ENCODE results near the gene BTN2A1.

The BTN2A1 gene

DNA sequence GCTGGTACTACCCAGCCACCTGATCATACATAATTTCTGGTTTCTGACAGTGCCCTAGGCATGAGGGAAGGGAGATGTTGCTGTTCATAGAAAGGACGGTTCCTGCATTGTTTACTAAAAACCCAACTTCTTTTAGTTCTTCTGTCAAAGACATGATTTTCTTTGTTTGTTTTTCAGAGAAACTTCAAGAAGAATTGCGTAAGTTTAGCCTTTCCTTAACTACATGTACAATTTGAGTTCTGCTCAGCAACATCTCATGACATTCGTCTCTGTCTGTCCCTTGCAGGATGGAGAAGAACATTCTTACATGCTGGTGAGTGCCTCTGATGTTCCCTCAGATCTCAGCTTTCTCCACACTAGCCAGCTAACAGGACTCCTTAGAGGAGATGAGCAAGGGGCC lies 8.0 kb downstream of the BTN2A1 start:
- DNase-seq (ENCODE audit: low read depth in 3 of 3, low spot score in 1 of 3), result no peak

DNA sequence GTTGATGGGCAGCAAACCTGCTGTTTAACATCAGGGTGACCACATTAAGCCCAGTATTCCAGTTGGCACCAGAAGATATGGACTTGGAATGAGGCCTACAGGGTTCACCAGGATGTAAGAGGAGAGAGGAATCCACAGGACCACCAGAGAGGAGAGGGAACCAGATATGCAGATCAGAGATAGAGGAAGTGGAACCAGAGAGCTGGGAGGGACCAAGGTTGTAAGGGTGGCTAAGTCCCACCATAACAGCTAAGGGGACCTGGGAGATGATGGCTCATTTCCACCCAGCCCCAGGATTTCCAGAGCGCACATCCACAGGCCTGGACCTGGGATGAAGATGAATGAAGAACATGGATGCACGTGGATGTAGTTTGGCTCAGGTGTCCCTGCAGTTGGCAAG lies 11.1 kb downstream of the BTN2A1 start:
- no peak for DNase-seq (ENCODE audit: low read depth in 3 of 3, low spot score in 1 of 3)

DNA sequence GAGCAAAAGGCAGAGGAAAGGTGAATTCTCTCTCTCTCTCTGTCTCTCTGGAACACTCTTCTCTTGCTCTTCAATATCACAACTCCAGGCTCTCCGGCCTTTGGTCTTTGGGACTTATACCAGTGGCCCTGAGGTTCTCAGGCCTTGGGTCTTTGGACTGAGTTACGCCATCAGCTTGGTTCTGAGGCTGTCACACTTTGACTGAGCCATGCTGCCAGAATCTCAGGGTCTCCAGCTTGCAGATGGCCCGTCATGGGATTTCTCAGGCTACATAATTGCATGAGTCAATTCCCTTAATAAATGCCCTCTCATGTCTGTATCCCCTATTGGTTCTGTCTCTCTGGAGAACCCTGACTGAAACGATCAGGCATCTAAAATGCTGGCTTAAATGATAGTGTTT lies 12.9 kb downstream of the BTN2A1 start:
- no peak for DNase-seq (ENCODE audit: low read depth in 3 of 3, low spot score in 1 of 3)

DNA sequence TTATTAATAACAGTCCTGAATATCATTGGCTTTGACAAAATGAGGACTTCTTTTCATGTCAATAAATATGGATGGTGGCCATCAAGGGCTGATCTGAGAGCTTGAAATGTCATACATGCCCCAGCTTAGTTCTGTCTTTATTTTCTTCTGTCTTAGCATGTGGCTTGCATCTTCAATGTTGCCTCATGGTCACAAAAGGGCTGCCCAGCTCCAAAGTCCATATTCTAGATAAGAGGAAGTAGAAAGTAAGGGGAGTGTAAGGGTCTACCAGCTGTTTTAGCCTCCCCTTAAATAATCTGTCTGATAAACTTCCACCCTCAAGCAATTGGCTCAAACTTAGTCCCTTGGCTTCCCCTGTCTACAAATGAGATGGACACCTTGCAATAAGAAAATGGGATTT lies 14.2 kb downstream of the BTN2A1 start:
- DNase-seq (ENCODE audit: low read depth in 3 of 3, low spot score in 1 of 3), result no peak

DNA sequence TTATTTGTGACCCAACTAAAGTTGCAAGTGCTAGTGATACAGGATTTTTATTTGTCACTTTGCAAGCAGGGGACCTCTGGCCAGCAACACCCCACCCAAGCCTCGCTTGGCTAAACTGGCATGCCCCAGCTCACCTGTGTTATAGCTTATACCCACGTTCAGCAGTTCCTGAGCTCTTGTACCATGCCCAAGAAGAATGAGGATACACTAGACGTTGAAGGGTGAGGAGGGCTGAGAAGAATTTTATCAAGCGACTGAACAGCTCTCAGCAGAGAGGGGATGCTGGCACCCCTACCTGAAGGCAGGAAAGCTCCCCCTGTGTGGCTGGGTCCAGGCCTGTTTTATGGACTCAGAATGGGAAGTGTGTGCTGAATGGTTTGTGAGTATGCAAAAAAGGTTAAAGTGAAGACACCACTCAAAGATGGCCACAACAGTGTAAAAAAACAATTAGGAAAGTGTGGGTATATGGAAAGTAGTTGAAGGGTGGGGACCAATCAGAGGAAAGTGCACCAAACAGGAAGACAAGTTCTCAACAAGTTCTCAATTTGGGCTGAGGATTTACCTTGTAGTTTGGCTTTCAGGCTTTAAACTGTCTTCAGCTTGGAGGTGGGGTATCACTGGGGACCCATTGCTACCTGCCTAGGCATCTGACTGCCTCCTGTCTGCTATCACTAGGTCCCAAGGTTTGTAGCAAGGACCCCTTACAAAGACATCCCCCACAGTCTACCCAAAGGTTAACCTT lies 15.0 kb downstream of the BTN2A1 start:
- DNase-seq (ENCODE audit: low read depth in 3 of 3, low spot score in 1 of 3), result no peak

DNA sequence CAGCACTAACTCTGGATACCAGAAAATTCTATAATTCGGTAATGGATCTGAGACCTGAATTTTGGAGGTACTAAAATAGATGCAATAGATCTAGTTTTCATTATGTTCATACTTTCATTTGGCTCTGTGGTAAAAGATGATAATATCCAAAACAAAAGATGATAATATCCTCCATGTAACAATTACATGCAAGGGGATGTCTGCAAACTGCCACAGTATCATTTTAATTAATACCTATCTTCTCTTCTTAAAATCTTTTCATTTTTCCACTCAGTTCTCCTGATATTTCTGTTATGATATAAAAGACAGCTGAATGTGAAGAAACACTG lies 15.6 kb downstream of the BTN2A1 start:
- DNase-seq (ENCODE audit: low read depth in 3 of 3, low spot score in 1 of 3), result no peak

DNA sequence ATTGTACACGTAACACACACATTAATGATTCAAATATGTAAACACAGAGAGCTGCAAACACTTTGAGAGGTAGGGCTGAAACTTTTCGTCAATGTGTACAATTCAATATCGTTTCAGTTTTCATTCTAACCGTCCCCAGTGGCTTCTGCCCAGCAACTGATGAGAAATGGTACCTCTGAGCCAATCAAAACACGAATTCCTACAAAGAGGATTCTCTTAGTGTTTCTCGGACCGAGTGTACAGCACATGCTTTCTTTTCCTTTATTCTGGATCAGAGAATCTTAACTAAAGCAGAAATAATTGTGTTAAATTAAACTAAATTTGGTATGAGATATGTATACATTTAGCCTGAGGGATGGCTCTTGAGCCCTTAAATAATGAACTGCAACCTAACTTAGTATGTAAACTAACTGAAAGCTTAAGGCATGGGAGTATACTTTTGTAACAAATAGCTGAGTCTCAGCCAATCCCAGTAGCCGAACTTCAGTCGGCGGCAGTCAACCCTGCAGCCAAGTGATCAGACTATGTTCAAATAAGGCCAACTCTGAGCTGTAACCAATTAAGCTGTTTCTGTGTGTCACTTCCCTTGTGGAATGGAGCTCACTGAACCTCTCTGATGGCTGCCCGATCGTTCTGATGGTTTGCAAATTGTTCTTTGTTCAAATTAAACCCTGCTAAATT lies 16.1 kb downstream of the BTN2A1 start:
- DNase-seq (ENCODE audit: low read depth in 3 of 3, low spot score in 1 of 3), result peak; percentile 43 to 70 (median 53)

DNA sequence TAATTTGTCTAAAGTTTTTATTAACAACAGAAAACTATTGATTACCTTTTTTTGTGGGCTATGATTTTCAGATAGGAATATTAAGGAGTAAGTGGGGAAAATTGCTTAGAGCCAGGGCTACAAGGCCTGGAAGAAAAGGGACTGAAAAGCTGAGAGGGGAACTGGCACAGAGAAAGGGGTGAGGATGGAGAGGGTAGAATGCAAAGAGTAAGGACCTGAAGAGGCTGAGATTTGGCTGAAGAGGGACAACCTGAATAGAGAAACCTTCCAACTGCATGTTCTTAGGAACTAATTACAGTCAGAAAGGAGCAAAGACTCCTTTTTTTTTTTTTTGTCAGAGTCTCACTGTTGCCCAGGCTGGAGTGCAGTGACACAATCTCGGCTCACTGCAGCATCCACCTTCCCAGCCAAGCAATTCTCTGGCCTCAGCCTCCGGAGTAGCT lies 16.7 kb downstream of the BTN2A1 start:
- DNase-seq (ENCODE audit: low read depth in 3 of 3, low spot score in 1 of 3), result no peak

DNA sequence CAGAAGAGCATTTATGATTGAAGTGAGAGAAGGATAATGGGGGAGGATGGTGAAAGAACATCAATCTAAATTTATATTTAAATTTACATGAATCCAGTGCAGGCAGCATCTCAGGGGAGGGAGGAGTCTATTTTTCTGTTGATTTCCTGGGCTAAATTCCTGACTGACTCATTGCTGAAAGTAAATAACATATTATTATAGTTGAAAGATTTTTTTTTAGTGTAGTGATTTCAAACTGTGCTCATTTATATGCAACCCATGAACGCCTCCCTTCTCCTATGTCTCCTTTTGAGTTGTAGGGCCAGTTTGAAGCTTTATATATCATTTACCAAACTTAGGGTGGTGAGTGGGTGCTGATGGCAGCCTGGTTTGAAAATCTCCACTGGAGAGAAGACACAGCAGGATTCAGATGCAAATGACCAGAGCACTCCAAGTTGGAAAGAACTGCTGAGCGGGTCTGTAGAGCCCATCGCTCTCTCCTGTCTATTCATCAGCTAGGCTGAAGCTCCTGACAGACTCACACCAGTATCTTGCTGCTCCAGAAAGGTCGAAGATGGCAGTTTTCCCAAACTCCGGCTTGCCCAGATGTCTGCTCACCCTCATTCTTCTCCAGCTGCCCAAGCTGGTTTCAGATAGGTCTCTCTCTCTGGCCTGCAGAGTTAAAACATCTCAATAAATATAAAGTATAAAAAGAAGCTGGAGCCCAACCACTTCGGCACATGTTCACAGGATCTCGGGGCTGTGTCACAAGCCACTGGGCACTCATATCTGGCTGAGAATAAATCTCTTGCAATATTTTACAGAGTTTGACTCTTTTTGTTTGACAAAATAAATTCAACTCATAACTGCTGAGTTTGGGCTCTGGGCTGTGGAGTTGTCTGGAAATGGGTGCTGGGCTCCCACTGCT lies 18.3 kb downstream of the BTN2A1 start:
- no peak for DNase-seq (ENCODE audit: low read depth in 3 of 3, low spot score in 1 of 3)

DNA sequence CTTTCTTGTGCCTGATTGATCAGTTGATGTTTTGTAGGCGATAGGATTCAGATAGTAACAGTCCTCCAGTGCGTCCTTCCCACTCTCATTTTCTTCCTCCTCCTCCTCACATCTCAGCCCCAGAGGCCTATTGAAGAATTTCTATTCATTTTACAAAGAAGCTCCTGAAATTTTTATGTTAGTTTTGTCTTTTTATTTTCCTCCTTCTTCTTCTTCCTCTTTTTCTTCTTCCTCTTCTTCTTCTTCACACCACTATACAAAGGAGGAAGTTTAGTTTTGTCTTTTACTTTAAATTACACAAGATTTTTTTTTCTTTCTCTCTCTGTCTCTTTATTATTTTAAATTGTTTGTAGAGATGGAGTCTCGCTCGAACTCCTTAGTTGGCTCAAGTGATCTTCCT lies 19.1 kb downstream of the BTN2A1 start:
- DNase-seq (ENCODE audit: low read depth in 3 of 3, low spot score in 1 of 3), result no peak

DNA sequence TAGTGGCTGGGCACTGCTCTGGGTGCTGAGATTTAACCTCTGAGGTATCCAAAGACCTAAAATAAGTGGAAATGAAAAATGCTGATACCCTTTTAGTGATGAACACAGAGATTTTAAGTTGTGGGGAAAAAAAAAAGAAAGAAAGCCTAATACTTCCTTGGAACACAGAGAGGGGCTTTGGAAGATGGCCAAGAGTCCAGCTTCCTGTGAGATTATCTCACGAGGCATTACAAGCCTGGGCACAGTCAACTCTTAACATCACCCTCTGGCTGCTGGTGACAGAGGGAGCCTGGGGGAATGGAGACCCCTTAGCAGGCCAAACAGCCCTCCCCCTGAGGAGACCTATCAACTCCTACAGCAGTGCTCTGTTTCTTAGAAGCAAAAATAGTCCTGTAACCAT lies 19.7 kb downstream of the BTN2A1 start:
- no peak for DNase-seq (ENCODE audit: low read depth in 3 of 3, low spot score in 1 of 3)

DNA sequence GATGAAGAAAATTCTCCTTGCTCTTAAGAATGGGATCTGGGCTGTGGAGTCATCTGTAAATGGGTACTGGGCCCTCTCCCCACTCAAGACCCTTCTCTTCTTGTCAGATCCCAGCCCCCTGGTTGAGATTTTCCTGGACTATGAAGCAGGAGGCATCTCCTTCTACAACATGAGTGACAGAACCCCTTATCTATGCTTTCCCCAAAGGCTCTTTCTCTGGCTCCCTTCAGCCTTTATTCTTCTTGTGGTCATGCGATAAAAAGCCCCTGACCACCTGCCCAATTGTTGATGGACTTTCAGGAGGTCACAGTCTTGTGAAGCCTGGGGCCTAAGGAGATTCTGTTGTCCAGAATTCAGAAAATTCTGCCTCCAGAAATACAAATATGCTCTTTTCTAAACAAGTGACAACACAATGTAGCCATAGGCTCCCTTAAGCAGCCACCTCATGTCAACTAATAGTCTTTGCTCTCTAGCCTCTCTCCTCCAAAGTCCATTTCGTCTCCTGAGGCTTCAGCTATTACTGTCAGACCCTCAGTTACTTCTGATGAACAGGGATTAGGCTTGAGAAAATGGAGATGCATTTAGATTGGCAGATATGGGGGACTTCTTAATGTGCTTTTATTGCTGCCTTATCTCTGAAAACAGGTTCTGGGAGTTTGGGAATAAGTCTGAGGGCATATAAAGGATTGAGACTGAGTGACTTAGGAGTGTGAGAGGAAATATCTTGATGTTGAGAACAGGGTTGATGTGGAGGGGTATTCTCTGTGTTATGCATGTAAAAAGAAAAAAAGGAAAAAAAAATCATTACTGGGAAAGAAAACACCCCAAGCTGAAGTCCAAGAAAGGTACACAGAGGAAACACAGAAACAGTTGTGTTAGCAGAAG lies 20.6 kb downstream of the BTN2A1 start:
- no peak for DNase-seq (ENCODE audit: low read depth in 3 of 3, low spot score in 1 of 3)

DNA sequence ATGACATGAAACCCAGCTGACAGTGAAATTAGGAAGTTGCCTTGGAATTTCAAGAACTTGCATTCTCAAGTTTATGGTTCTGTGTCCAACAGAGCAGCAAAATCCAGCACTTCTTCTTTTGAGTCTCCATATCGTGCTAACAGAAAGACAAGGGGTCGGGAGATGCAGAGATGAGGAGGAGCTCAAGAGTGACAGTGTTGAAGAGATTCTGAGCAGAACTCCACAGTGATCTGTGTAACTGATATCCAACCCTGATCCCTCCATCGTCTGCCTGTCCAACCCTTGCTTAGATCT lies 21.2 kb downstream of the BTN2A1 start:
- no peak for DNase-seq (ENCODE audit: low read depth in 3 of 3, low spot score in 1 of 3)

DNA sequence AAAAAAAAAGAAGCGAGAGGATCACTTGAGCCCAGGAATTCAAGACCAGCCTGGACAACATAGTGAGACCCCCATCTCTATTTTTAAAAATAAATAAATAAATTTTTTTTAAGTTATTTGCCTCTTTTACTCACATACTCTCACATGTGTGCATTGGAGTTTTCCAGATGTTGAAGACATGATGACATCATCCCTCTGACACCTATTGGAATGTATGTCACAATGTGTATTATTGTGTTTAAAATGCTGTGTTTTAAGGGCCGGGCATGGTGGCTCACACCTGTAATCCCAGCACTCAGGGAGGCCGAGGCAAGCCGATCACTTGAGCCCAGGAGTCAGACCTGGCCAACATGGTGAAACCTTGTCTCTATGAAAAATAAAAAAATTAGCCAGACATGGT lies 24.6 kb downstream of the BTN2A1 start:
- no peak for DNase-seq (ENCODE audit: low read depth in 3 of 3, low spot score in 1 of 3)

DNA sequence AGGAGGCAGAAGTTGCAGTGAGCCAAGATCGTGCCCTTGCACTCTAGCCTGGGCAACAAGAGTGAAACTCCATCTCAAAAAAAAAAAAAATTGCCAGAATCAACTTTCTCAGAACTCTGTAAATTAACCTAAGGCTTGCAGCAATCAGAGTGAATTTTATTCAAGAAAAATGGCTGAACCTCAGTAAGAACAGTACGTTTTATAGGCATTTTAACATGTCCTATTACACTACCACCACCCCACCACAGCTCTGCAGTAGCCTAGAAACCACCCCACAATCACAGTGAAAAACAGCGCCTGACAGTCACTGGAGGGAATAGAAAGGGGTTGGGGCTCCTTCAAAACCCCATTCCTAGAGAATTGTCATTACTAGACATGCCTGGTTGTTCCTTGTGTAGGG lies 26.0 kb downstream of the BTN2A1 start:
- no peak for DNase-seq (ENCODE audit: low read depth in 3 of 3, low spot score in 1 of 3)

DNA sequence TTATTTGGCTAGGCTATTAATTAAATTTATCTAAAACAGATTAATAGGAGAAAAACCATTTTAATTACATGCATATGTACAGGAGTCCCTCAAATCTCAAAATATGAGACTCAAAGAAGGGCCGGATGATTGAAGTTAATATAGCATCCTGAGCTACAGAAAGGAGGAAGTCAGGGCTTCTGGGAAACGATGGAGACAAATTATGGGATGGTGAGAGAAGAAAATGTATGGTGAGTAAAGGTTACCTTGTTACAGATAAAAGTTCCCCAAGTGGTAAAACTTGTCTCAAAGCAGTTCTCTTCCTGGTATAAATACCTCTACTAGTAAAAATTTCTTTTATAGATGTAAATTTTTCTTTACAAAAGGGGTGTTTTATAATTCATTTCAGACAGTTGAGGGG lies 26.4 kb downstream of the BTN2A1 start:
- DNase-seq (ENCODE audit: low read depth in 3 of 3, low spot score in 1 of 3), result no peak

DNA sequence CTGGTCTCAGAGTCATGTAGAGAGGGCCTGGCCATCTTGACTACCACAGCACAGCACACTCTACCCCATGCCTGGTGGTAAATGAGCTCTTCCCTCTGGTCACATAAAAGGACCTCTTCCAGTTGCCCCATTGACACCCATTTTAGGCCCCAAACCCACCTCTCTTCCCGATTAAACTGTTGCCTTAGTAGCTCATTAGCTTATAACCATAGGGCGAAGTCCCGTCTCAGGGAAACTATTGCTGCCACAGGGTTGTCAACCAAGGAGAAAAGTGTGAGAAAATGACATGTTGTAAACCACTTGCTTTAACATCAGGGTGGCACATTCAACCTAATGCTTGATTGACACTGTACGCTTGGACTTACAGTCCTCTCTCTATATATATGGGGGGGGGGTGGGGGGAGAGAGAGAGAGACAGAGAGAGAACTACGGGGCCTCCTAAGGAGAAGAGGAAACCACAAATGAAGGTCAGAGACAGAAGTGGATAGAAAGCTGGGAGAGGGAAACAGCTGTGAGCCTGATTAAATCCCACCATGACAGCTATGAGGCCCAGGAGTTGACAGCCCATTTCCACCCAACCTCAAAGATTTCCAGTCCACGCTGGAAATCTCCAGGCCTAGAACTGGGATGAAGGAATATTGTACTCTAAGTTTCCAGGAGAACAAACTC lies 27.5 kb downstream of the BTN2A1 start:
- DNase-seq (ENCODE audit: low read depth in 3 of 3, low spot score in 1 of 3), result no peak

DNA sequence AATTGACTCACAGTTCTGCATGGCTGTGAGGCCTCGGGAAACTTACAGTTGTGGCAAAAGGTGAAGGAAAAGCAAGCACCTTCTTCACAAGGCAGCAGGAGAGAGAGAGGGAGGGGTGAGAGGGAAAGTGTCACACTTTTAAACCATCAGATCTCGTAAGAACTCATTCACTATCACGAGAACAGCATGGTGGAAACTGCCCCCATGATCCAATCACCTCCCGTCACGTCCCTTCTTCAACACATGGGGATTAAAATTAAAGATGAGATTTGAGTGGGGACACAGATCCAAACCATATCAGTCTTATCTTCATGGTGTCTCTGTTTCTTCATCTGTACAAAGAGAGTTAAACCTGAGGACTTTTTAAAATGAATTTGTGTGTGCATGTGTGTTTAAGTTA lies 28.6 kb downstream of the BTN2A1 start:
- DNase-seq (ENCODE audit: low read depth in 3 of 3, low spot score in 1 of 3), result no peak

DNA sequence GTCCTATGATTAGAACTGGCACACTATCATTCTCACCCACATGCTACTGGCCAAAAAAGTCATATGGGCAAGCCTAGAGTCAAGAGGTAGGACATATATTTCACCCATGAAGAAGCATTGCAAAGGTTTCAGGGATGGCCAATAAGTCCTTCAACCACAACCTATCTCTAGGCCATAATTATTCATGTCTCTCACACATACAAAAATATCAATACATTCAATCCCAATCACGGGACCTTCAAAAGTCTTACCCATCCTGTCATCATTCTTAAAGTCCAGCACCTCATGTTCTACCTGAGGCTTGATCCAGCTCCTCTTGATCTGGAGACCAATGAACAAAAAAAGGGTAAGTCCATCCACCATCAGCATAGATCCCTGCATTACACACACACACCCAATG lies 29.7 kb downstream of the BTN2A1 start:
- no peak for DNase-seq (ENCODE audit: low read depth in 3 of 3, low spot score in 1 of 3)

DNA sequence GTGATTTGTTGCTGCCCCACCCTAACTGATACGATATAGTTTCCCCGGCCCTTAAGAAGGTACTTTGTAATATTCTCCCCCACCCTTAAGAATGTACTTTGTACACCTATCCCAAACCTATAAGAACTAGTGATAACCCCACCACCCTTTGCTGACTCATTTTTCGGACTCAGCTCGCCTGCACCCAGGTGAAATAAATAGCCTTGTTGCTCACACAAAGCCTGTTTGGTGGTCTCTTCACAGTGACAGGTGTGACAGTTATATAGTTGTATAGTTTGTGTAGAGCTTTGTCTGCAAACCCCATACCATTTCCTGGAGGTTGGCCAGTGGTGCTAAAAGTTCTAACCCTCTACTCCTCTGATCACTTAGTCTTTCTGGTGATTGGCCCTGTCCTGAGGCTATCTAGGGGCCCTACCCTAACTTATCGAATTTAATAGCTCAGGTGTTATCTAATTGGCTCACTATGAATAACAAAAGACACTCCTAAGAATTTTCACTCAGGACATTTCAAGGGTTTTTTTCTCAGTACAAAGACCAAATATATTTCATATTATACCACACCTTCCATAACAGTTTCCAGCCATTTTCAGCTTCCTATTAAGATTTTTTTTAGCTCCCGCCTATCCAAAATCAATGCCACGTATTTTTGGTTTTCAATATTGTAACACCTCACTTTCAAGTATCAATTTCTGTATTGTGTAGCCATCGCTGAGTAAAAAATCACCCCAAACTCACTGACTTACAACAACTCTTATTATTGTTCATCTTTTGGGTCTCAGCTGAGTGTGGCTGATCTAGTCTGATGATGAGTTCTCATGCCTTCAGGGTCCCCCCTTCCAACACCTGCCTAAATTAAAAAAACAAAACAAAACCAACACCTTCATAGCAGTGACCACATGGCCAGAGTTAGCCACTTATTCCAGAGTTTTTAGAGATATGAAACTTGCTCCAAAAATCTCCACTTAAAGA lies 32.5 kb downstream of the BTN2A1 start:
- no peak for DNase-seq (ENCODE audit: low read depth in 3 of 3, low spot score in 1 of 3)

Measured in stimulated activated CD4-positive, alpha-beta T cell treated with anti-CD3 and anti-CD28 coated beads, TNF-alpha, amount 100 ng/mL, for 1 hour (primary cell).